ENCODE results near the gene GLG1.
A peak's percentile ranks its signal among the peaks of the same experiment; 100 is the strongest.

GLG1 gene

GRCh38 chr16:74651841-74652240 lies 44.9 kb upstream of the GLG1 start:
- ATAC-seq (ENCODE audit: insufficient read depth, low read depth) = no peak
- peaks cover 96% of the 10 kb centered on the region for H3K36me3 ChIP-seq (ENCODE audit: insufficient read depth, low read length)
- H3K27ac ChIP-seq (ENCODE audit: low read length) = no peak overlapping the region
- H4K20me1 ChIP-seq (ENCODE audit: insufficient read depth, low read length) = peaks cover 90% of the 10 kb centered on the region
- H3K4me2 ChIP-seq (ENCODE audit: insufficient read depth, low read length) = no peak overlapping the region
- peaks cover 19% of the 10 kb centered on the region for H3K4me1 ChIP-seq (ENCODE audit: insufficient read depth, low read length)
- TF ChIP-seq EZH2 (IDR thresholded peaks at IDR 0.05; ENCODE audit: borderline replicate concordance, low read depth, low read length, severe bottlenecking) = no peak
- TF ChIP-seq, protein P1, sequence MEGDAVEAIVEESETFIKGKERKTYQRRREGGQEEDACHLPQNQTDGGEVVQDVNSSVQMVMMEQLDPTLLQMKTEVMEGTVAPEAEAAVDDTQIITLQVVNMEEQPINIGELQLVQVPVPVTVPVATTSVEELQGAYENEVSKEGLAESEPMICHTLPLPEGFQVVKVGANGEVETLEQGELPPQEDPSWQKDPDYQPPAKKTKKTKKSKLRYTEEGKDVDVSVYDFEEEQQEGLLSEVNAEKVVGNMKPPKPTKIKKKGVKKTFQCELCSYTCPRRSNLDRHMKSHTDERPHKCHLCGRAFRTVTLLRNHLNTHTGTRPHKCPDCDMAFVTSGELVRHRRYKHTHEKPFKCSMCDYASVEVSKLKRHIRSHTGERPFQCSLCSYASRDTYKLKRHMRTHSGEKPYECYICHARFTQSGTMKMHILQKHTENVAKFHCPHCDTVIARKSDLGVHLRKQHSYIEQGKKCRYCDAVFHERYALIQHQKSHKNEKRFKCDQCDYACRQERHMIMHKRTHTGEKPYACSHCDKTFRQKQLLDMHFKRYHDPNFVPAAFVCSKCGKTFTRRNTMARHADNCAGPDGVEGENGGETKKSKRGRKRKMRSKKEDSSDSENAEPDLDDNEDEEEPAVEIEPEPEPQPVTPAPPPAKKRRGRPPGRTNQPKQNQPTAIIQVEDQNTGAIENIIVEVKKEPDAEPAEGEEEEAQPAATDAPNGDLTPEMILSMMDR (IDR thresholded peaks at IDR 0.05; ENCODE audit: borderline replicate concordance, extremely low read depth, low read length, poor library complexity, severe bottlenecking) = no peak
- no peaks in the 10 kb centered on the region for H3K27me3 ChIP-seq (ENCODE audit: insufficient read depth, low read length, poor library complexity)
- H3K79me2 ChIP-seq (ENCODE audit: insufficient read depth, low read length) = peaks cover 98% of the 10 kb centered on the region
- no peaks in the 10 kb centered on the region for H3K9me3 ChIP-seq (ENCODE audit: insufficient read depth, low read length, severe bottlenecking)
- H3K4me3 ChIP-seq (ENCODE audit: low read depth in 1 of 2, low read length in 2 of 2) = no peak overlapping the region
- no peak overlapping the region for H2AFZ ChIP-seq (ENCODE audit: low read depth, low read length)
- DNase-seq = no peak
- no peak overlapping the region for H3K9ac ChIP-seq (ENCODE audit: low read depth, low read length)

- no peaks in the 10 kb centered on the region for H3K27me3 ChIP-seq (ENCODE audit: insufficient read depth, low read length, poor library complexity)
- H3K4me1 ChIP-seq (ENCODE audit: insufficient read depth, low read length) = peaks cover 13% of the 10 kb centered on the region
- no peaks in the 10 kb centered on the region for H3K9me3 ChIP-seq (ENCODE audit: insufficient read depth, low read length, severe bottlenecking)
- H3K27ac ChIP-seq (ENCODE audit: low read length) = no peak overlapping the region
- H2AFZ ChIP-seq (ENCODE audit: low read depth, low read length) = no peak overlapping the region
- peaks cover 97% of the 10 kb centered on the region for H3K36me3 ChIP-seq (ENCODE audit: insufficient read depth, low read length)
- peaks cover 87% of the 10 kb centered on the region for H4K20me1 ChIP-seq (ENCODE audit: insufficient read depth, low read length)
- no peak overlapping the region for H3K4me3 ChIP-seq (ENCODE audit: low read depth in 1 of 2, low read length in 2 of 2)
- no peak for TF ChIP-seq EZH2 (IDR thresholded peaks at IDR 0.05; ENCODE audit: borderline replicate concordance, low read depth, low read length, severe bottlenecking)
- TF ChIP-seq, protein P1 (IDR thresholded peaks at IDR 0.05; ENCODE audit: borderline replicate concordance, extremely low read depth, low read length, poor library complexity, severe bottlenecking) = peak; percentile 58
- H3K9ac ChIP-seq (ENCODE audit: low read depth, low read length) = no peak overlapping the region
- peaks cover 97% of the 10 kb centered on the region for H3K79me2 ChIP-seq (ENCODE audit: insufficient read depth, low read length)
- no peak for DNase-seq
- ATAC-seq (ENCODE audit: insufficient read depth, low read depth) = no peak
- H3K4me2 ChIP-seq (ENCODE audit: insufficient read depth, low read length) = no peak overlapping the region
These were observed 44.2 kb upstream of the GLG1 start for GRCh38 chr16:74650966-74651567.

DNA sequence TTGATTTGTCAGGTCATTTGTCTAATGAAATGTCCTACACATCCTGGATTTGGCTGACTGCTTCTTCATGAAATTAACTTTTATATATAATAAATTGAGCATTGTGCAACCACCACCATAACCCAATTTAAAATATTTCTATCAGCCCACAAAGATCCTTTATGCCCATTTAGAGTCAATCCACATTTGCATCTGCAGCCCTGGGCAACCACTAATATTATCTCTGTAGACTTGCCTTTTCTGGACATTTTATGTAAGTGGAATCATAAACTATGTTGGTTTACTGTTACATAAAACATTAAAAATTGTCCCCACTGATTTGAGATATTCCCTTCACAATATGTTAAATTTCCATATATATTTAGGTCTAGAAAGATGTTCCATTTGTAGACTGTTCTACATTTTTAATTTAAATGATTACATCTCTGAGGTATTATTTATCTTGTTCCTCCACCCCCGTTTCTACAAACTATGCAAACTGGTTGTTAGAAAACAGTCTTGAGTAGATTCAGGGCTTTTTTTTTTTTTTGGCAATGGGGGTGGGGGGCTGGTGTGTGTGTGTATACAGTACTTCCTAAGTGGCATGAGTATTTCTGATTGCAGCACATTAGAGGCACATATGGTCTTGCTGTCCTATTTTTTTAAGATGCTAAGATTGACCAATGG lies 43.1 kb upstream of the GLG1 start:
- Histone ChIP-seq H3K4me2 (ENCODE audit: insufficient read depth, low read length) (no peak overlapping the region), H2AFZ (ENCODE audit: low read depth, low read length) (no peak overlapping the region), H4K20me1 (ENCODE audit: insufficient read depth, low read length) (peaks cover 82% of the 10 kb centered on the region), H3K79me2 (ENCODE audit: insufficient read depth, low read length) (peaks cover 95% of the 10 kb centered on the region), H3K27me3 (ENCODE audit: insufficient read depth, low read length, poor library complexity) (no peaks in the 10 kb centered on the region), H3K9ac (ENCODE audit: low read depth, low read length) (no peak overlapping the region), H3K9me3 (ENCODE audit: insufficient read depth, low read length, severe bottlenecking) (no peaks in the 10 kb centered on the region), H3K4me1 (ENCODE audit: insufficient read depth, low read length) (peaks cover 12% of the 10 kb centered on the region; the same call in 1 of the 2 replicates), H3K27ac (ENCODE audit: low read length) (no peak overlapping the region), H3K4me3 (ENCODE audit: low read depth in 1 of 2, low read length in 2 of 2) (no peak overlapping the region), H3K36me3 (ENCODE audit: insufficient read depth, low read length) (peaks cover 99% of the 10 kb centered on the region)
- TF ChIP-seq, protein P1 (IDR thresholded peaks at IDR 0.05; ENCODE audit: borderline replicate concordance, extremely low read depth, low read length, poor library complexity, severe bottlenecking) = no peak
- no peak for TF ChIP-seq EZH2 (IDR thresholded peaks at IDR 0.05; ENCODE audit: borderline replicate concordance, low read depth, low read length, severe bottlenecking)
- ATAC-seq (ENCODE audit: insufficient read depth, low read depth) (no peak), DNase-seq (no peak)

Measured in DND-41 (cell line).